Measurements from ENCODE around the gene CYS1. TPM values are rescaled to one million over a fixed set of nuclear protein-coding genes. Genes with fewer than 3 reads are reported as not detected.

CYS1 gene
- polyA plus RNA-seq, 1 donor (not counting 4 experiments of a cell fraction or from before 2014, with no cell fraction given): 0.14 TPM

- Histone ChIP-seq H3K9me1 (ENCODE audit: control insufficient read depth, extremely low read depth, insufficient read depth, low read length) (no peaks in the 10 kb centered on the region), H3K4me3 (ENCODE audit: control insufficient read depth in 2 of 3, extremely low read depth in 1 of 3, insufficient read depth in 2 of 3, low read depth in 1 of 3, low read length in 3 of 3) (no peak overlapping the region), H3K4me2 (ENCODE audit: control insufficient read depth, extremely low read depth, insufficient read depth, low read depth, low read length) (no peak overlapping the region), H4K20me1 (ENCODE audit: control insufficient read depth, extremely low read depth, insufficient read depth, low read length) (no peaks in the 10 kb centered on the region), H3K4me1 (ENCODE audit: control insufficient read depth, extremely low read depth, insufficient read depth, low read length) (no peaks in the 10 kb centered on the region), H3K36me3 (ENCODE audit: control insufficient read depth in 2 of 2, extremely low read depth in 1 of 2, insufficient read depth in 2 of 2, low read length in 2 of 2) (no peaks in the 10 kb centered on the region), H3K27me3 (ENCODE audit: control insufficient read depth, extremely low read depth, insufficient read depth, low read length) (no peaks in the 10 kb centered on the region), H2AFZ (ENCODE audit: control insufficient read depth, low read length) (no peak overlapping the region), H3K9ac (ENCODE audit: control insufficient read depth, extremely low read depth, insufficient read depth, low read length) (no peak overlapping the region), H3K79me2 (ENCODE audit: control insufficient read depth, insufficient read depth, low read length) (no peaks in the 10 kb centered on the region), H3K27ac (ENCODE audit: control insufficient read depth, insufficient read depth, low read length) (no peak overlapping the region), H3K9me3 (ENCODE audit: control insufficient read depth, low read depth, low read length) (peaks cover 19% of the 10 kb centered on the region)
- FAIRE-seq (no peak), DNase-seq (ENCODE audit: low read depth, low spot score) (no peak)
- no peak for TF ChIP-seq CTCF (optimal IDR thresholded peaks at IDR 0.05 in 1 of 3, IDR thresholded peaks at IDR 0.05 in 1 of 3, conservative IDR thresholded peaks at IDR 0.05 in 1 of 3; ENCODE audit: extremely low read depth in 1 of 3, insufficient read depth in 2 of 3, low read length in 3 of 3)
- no peak for TF ChIP-seq EZH2 (IDR thresholded peaks at IDR 0.05; ENCODE audit: low read length)
- dilution Hi-C loops (cut with MboI; ENCODE audit: extremely low pct_ligation_motif_present, low sequenced_read_pairs): no loop called here
Observed at GRCh38 chr2:10009811-10010781, 70.1 kb downstream of the CYS1 start.

DNA sequence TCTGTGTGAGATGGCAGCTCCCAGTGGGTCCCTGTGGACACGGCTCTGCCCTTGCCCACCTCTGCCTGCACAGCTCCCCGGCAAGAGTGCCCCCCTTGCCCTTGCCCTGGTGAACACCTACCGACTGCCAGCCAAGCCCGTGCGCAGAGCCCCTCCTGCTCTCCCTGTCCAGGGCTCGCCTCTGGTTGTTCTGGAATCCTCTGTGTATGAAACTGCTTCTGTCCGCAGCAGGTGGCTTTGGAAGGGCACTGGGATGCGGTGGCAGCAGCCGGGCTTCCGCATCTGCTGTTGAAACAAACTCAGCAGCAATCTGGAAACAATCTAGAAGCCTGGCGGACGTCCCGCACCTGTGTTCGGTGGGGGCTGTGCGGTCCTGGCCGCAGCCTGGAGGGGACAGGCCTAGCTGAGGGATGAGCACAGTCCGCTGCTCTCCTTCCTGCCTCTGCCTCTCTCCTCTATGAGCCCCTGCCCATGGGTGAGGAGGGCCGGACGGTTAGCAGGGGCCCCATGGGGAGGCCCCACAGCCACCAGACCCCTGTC lies 70.9 kb downstream of the CYS1 start:
- H3K9ac ChIP-seq (ENCODE audit: control insufficient read depth, extremely low read depth, insufficient read depth, low read length): no peak overlapping the region
- H3K27ac ChIP-seq (ENCODE audit: control insufficient read depth, insufficient read depth, low read length): no peak overlapping the region
- H3K9me1 ChIP-seq (ENCODE audit: control insufficient read depth, extremely low read depth, insufficient read depth, low read length): no peaks in the 10 kb centered on the region
- no peak for FAIRE-seq
- no peak overlapping the region for H3K4me3 ChIP-seq (ENCODE audit: control insufficient read depth in 2 of 3, extremely low read depth in 1 of 3, insufficient read depth in 2 of 3, low read depth in 1 of 3, low read length in 3 of 3)
- no peaks in the 10 kb centered on the region for H3K36me3 ChIP-seq (ENCODE audit: control insufficient read depth in 2 of 2, extremely low read depth in 1 of 2, insufficient read depth in 2 of 2, low read length in 2 of 2)
- no peaks in the 10 kb centered on the region for H3K4me1 ChIP-seq (ENCODE audit: control insufficient read depth, extremely low read depth, insufficient read depth, low read length)
- H3K27me3 ChIP-seq (ENCODE audit: control insufficient read depth, extremely low read depth, insufficient read depth, low read length): no peaks in the 10 kb centered on the region
- no peak for DNase-seq (ENCODE audit: low read depth, low spot score)
- H4K20me1 ChIP-seq (ENCODE audit: control insufficient read depth, extremely low read depth, insufficient read depth, low read length): no peaks in the 10 kb centered on the region
- H3K4me2 ChIP-seq (ENCODE audit: control insufficient read depth, extremely low read depth, insufficient read depth, low read depth, low read length): no peak overlapping the region
- H2AFZ ChIP-seq (ENCODE audit: control insufficient read depth, low read length): no peak overlapping the region
- dilution Hi-C loops (cut with MboI; ENCODE audit: extremely low pct_ligation_motif_present, low sequenced_read_pairs): no loop called here
- H3K79me2 ChIP-seq (ENCODE audit: control insufficient read depth, insufficient read depth, low read length): no peaks in the 10 kb centered on the region
- TF ChIP-seq EZH2 (IDR thresholded peaks at IDR 0.05; ENCODE audit: low read length): no peak
- no peak for TF ChIP-seq CTCF (optimal IDR thresholded peaks at IDR 0.05 in 1 of 3, IDR thresholded peaks at IDR 0.05 in 1 of 3, conservative IDR thresholded peaks at IDR 0.05 in 1 of 3; ENCODE audit: extremely low read depth in 1 of 3, insufficient read depth in 2 of 3, low read length in 3 of 3)
- peaks cover 12% of the 10 kb centered on the region for H3K9me3 ChIP-seq (ENCODE audit: control insufficient read depth, low read depth, low read length)
